Measurements from ENCODE around the gene ACACB.

ACACB gene

DNA sequence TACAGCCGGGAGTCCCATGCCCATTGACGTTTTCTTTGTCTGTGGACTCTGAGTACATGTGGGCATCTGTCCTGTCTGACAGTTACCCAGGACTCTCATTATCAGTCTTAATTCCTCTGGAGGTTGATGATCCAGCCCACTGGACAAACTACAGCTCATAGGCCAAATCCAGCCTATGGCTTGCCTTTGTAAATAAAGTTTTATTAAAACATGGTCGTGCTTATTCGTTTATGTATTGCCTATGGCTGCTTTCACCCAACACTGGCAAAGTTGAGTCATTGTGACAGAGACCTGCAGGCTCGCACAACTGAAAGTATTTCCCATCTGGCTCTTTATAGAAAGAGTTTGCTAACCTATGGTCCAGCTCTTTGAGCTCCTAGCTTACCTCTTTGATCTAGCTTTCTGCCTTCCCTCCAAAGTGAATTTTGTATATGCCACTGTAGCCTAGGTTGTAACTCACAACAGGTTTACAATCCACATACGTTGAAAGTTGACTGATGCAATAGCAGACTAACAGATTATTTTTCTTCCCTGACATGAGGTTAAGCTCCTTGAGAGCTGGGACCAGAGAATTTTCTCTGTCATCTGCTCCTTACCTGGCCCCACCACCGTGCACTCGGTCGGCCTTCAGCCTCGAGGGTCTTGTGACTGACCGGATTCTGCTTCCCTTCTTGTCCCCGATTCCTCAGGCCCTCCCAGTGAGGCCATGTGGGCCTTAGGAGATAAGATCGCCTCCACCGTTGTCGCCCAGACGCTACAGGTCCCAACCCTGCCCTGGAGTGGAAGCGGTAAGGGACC lies 57.3 kb downstream of the ACACB start:
- no peak for DNase-seq (ENCODE audit: low read depth, low spot score)

- DNase-seq (ENCODE audit: low read depth, low spot score), result no peak
These were observed 58.1 kb downstream of the ACACB start for GRCh38 chr12:109174468-109174867.

- DNase-seq (ENCODE audit: low read depth, low spot score), result no peak
These were observed 62.1 kb downstream of the ACACB start for GRCh38 chr12:109178532-109178931.

DNA sequence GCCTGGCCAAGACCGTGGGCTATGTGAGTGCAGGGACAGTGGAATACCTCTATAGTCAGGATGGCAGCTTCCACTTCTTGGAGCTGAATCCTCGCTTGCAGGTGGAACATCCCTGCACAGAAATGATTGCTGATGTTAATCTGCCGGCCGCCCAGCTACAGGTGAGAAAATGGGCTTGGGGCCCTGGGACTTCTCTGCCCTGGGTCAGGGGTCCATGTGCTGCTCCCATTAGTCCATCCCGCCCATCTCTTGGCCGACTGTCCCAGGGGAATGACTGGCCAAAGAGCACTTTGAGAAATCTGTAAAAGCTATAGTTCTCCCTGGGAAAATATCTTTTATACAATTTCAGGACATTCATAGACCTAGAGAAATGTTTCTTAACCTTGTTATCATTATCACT lies 63.5 kb downstream of the ACACB start:
- no peak for DNase-seq (ENCODE audit: low read depth, low spot score)

DNA sequence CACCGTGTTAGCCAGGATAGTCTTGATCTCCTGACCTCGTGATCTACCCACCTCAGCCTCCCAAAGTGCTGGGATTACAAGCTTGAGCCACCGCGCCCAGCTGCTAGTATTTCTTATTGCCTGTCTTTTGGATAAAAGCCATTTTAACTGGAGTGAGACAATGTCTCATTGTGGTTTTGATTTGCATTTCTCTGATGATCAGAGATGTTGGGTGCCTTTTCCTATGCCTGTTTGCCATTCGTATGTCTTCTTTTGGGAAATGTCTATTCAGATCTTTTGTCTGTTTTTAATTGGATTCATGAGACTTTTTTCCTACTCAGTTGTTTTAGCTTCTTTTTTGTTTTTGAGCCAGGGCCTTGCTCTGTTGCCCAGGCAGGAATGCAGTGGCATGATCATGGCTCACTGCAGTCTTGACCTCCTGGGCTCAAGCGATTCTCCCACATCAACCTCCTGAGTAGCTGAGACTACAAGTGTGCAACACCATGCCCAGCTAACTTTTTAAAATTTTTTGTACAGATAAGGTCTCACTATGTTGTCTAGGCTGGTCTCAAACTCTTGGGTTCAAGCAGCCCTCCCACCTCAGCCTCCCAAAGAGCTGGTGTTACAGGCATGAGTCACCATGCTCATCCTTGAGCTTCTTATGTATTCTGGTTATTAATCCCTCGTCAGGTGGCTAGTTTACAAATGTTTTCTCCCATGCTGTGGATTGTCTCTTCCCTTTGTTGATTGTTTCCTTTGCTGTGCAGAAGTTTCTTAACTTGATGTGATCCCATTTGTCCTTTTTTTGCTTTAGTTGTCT lies 65.9 kb downstream of the ACACB start:
- no peak for DNase-seq (ENCODE audit: low read depth, low spot score)

- DNase-seq (ENCODE audit: low read depth, low spot score), result no peak
These were observed 69.1 kb downstream of the ACACB start for GRCh38 chr12:109185441-109185840.

DNA sequence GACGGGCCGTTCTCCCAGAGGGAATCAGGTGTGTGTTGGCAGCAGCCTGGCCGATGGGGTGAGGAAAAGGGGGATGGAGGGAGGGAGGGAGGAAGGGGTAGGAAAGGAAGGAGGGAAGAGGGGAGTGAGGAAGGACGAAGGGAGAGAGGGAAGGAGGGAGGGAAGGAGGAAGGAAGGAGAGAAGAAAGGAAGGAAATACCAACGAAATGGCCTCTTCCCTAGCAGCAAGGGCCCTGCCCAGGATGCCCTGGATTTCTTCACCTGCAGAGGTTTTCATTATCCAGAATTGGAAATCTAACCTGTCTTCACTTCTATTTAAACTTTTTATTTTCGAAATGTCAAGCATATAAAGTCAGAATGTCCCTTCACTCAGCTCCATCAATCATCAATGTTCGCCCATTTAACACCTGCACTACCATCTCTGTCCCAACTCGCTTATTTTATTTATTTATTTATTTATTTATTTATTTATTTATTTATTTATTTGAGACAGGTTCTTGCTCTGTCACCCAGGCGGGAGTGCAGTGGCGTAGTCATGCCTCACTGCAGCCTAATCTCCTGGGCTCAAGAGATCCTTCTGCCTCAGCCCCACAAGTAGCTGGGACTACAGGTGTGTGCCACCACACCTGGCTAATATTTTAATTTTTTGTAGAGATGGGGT lies 70.7 kb downstream of the ACACB start:
- DNase-seq (ENCODE audit: low read depth, low spot score), result no peak

DNA sequence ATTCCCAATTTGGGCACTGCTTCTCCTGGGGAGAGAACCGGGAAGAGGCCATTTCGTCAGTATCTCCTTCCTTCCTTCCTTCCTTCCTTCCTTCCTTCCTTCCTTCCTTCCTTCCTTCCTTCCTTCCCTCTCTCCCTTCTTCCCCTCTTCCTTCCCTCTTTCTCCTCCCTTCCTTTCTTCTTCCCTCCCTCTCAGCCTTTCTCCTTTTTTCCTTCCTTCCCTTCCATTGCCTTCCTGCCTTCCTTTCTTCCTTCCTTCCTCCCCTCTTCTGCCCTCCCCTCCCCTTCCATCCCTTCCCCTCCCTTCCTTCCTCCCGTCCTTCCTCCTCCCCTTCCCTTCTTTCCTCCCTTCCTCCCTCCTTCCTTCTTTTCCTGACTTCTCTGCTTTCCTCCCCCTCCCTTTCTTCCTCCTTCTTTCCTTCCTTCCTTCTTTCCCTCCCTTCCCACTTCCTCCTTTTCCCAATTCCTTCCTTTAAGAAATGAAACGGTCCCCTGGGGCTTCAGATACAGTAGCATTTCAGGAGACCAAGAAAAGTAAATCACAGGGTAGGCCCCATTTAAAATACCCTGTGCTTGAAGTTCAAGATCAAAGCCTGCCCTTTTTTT lies 71.8 kb downstream of the ACACB start:
- no peak for DNase-seq (ENCODE audit: low read depth, low spot score)

DNA sequence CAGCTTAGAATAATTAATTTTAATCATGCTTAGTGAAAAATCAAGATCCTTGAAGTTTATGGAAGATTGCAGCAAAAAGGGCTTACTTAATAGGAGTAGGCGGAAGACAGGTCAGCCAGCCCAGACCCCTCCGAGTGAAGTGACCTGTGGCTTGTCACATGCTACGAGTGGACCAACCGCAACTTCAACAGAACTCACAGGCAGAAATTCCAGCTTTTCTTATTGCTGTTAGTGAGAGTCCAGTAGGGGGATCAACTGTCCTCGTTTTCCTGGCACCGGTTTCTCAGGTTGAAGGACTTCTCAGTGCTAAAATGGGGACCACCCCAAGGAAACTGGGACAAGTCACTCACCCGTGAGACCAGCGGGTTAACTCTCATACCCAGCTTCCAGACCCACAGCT lies 72.9 kb downstream of the ACACB start:
- no peak for DNase-seq (ENCODE audit: low read depth, low spot score)

DNA sequence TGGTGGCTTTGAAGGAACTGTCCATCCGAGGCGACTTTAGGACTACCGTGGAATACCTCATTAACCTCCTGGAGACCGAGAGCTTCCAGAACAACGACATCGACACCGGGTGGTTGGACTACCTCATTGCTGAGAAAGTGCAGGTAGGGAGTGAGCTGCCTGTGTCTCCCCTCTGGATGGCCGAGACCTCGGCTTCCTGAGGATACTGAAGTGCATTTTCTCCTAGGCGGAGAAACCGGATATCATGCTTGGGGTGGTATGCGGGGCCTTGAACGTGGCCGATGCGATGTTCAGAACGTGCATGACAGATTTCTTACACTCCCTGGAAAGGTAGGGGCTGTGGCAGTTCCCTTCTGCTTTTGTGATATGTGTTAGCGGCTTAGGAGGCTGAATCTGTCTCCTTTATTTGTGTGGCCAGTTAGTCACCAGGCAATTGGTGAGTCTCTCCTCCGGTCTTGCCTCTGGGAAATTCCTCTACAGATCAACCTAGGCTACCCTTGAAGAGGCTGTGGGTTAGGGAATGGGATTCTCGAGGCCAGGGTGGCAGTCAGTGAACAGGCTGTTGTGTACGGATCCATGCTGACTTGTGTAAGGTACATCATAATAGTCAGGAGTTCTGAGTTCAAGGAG lies 75.3 kb downstream of the ACACB start:
- DNase-seq (ENCODE audit: low read depth, low spot score), result no peak

DNA sequence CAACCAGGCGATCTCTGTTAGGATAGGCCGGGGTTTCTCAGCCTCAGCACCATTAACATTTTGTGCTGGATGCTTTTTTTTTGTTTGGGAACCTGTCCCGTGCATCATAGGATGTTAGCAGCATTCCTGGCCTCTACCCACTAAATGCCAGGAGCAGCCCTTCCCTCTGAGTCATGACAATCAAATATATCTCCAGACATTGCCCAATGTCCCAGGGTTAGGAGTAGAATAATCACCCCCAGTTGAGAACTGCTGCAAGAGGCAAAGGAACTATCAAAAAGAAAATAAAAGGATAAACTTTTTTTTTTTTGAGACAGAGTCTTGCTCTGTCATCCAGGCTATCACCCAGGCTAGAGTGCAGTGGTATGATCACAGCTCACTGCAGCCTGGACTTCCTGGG lies 76.0 kb downstream of the ACACB start:
- no peak for DNase-seq (ENCODE audit: low read depth, low spot score)

- DNase-seq (ENCODE audit: low read depth, low spot score), result no peak
These were observed 77.5 kb downstream of the ACACB start for GRCh38 chr12:109193896-109194295.

DNA sequence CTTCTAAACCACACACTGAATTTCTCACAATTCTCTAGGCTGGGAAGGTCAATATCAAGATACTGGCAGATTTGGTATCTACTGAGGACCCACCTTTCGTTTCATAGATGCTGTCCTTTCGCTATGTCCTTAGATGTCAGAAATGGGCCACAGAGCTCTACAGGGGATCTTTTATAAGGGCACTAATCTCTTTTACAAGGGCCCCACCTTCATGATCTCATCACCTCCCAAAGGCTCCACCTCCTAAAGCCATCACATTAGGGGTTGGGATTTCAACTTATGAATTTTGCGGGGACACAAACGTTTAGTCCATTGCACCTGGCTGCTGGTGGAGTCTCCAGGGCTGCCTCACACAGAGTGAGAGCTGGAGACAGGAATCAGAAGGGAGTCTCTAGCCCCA lies 79.9 kb downstream of the ACACB start:
- no peak for DNase-seq (ENCODE audit: low read depth, low spot score)

- no peak for DNase-seq (ENCODE audit: low read depth, low spot score)
These were observed 80.9 kb downstream of the ACACB start for GRCh38 chr12:109197327-109197726.

DNA sequence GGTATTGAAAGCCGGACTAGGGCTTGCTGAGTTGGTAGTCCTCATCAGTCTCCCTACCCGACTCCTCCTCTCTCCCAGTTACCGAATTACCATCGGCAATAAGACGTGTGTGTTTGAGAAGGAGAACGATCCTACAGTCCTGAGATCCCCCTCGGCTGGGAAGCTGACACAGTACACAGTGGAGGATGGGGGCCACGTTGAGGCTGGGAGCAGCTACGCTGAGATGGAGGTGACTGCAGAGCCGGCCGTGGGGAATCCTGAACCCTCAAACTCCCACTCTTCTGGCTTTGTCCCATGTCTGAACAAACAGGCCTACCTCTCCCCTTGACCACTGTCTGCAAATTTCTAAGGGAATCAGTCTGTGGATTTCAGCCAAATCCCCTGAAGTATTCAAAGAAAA lies 82.9 kb downstream of the ACACB start:
- DNase-seq (ENCODE audit: low read depth, low spot score), result no peak

GRCh38 chr12:109200825-109201495 lies 84.6 kb downstream of the ACACB start:
- DNase-seq (ENCODE audit: low read depth, low spot score), result no peak

DNA sequence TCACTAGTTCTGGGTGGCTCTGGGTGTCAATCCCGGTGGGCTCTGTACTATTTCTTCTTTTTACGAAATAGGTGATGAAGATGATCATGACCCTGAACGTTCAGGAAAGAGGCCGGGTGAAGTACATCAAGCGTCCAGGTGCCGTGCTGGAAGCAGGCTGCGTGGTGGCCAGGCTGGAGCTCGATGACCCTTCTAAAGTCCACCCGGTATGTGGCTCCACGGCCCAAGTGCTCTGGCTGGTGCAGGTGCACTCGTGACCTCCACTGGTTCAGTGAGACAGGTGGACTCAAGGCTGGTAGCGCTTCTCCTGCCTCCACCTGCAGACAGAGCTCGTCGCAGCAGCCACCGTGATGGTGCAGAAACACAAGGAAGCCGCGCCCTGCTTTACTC lies 85.1 kb downstream of the ACACB start:
- DNase-seq (ENCODE audit: low read depth, low spot score), result no peak

- DNase-seq (ENCODE audit: low read depth, low spot score), result no peak
These were observed 86.4 kb downstream of the ACACB start for GRCh38 chr12:109202770-109203169.

GRCh38 chr12:109203480-109203879 lies 87.1 kb downstream of the ACACB start:
- no peak for DNase-seq (ENCODE audit: low read depth, low spot score)

- DNase-seq (ENCODE audit: low read depth, low spot score), result no peak
These were observed 92.7 kb downstream of the ACACB start for GRCh38 chr12:109209082-109209481.

- no peak for DNase-seq (ENCODE audit: low read depth, low spot score)
These were observed 96.2 kb downstream of the ACACB start for GRCh38 chr12:109212460-109213115.

All from activated naive CD8-positive, alpha-beta T cell treated with anti-CD3 and anti-CD28 coated beads, Interleukin-2, amount 50 U/mL, for 16 hours (primary cell).